Measurements from ENCODE around the gene CD34.
"Not testable (repeated sequence)": the region's sequence is repeated elsewhere in the genome, so short reads cannot be mapped to it uniquely, and the experiment has no call there.

The CD34 gene

GRCh38 chr1:207925969-207926368 lies 15.0 kb upstream of the CD34 start:
- DNase-seq: not testable (repeated sequence)

DNA sequence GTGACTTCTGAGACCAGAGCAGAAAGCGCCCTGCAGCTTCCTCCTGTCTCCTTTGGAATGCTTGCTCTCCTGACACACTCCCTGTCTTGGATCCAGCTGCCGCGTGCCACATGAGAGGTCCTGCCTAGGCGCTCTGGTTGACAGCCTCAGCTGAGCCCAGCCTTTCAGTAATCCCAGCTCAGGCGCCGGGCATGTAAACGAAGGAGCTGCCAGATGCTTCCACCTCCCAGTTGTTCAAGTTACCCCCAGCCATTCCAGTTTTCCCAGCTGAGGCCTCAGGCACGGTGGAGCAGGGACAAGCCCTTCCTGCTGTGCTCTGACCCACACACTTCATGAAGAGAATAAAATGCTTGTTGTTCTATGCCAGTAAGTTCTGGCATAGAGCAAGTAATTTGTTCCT lies 14.3 kb upstream of the CD34 start:
- peak in 2 of 3 experiments; percentile 11 to 38 for DNase-seq

- no peak for DNase-seq
Measured at GRCh38 chr1:207923561-207923960, 12.6 kb upstream of the CD34 start.

- DNase-seq: peak in 1 of 3 experiments; percentile 16
Measured at GRCh38 chr1:207923121-207923520, 12.2 kb upstream of the CD34 start.

- DNase-seq: no peak
Measured at GRCh38 chr1:207922554-207922953, 11.6 kb upstream of the CD34 start.

DNA sequence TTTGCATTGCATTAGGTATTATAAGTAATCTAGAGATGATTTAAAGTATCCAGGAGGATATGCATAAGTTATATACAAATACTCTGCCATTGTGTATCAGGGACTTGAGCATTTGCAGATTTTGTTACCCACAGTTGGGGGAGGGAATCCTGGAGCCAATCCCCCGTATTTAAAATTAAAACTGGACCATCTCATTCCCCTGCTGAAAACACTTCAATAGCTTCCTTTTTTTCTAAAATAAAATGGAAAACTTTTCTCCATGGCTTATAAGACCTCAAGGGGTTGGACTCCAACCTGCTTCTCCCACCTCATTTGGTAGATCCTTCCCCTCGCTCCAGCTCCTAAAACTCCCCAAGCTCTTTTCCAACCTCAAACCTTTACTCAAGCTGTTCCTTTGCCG lies 10.4 kb upstream of the CD34 start:
- no peak for DNase-seq

DNA sequence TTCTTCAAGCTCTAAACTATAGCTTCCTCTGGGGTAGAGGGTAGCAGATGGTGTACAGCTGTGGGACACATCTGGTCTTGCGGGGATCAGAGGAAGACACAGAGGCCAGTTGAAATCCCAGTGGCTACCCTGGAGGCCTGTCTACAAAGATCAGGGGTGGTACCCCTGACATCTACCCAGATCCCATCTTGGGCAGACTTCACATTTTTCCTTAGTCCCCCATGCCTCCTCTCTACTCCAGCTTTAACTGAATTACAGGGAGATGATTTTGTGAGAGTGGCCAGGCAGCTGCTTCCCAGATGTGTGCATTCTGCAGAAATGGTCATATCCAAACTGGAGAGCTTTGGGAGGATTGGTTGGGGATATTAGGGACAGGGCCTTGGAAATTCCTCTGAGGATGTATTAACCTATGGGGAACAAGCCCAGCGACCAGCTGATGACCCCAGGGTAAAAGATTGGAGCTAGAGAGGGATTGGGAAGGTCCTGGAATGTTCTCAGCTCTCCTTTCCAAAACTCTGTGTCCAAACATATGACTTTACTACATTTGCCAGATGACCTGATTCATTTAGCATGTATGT lies 9.6 kb upstream of the CD34 start:
- DNase-seq: no peak

GRCh38 chr1:207919523-207920170 lies 8.7 kb upstream of the CD34 start:
- DNase-seq: no peak

DNA sequence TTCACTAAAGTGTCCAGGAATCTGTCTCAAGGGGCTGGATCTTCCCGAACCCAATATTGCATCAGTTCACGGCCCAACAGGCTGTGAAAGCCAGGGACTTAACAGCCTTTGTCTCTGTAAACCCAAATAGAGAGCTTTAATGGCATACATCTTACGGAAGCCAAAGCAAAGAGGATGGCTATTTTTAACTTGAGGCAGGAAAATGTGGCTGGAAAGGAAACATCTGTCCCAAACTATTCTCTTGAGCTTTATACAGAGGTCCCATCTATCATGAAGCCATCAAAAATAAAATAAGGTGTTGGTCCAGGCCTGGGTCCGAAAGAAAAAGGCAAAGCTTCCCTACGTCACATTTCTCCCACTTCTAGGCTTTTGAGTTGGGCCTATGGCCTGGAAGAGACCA lies 7.7 kb upstream of the CD34 start:
- DNase-seq: no peak

- DNase-seq: no peak
Measured at GRCh38 chr1:207918011-207918410, 7.1 kb upstream of the CD34 start.

DNA sequence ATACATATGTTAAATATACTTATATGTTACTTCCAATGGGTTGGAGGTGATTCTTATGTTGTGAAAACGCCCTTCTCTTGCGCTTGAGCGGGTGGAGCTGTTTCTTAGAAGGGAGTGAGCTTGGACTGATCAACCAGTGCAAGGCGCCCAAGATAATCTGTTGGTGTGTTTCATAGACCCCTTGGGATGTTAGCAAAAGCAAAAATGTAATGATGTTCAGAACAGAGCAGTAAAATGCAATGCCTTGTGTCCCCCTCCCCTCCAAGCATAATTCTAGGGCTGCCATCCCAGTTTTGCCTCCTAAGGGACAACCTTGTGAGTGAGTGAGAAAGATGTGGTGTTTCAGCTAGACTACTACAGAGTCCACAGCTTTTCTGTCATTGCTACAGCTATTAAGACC lies 6.2 kb upstream of the CD34 start:
- DNase-seq: no peak

DNA sequence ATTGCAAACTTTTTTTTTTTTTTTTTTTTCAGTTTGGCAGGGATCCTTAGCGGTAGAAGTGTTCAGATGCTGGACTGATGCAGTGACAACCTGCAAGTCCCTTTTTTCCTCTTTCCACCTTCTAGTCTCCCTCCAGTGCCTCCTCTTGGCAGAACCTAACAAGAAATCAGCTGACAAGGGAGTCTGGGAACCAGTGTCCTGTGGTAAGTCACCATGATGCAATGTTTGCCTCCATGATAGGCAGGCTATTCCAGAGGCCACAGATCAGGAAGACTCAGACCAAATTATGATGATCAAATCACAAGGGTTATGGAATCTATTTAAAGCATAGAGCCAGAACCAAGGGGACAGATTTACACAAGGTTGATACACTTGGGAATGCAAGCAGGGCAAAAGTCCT lies 3.0 kb upstream of the CD34 start:
- no peak for DNase-seq

DNA sequence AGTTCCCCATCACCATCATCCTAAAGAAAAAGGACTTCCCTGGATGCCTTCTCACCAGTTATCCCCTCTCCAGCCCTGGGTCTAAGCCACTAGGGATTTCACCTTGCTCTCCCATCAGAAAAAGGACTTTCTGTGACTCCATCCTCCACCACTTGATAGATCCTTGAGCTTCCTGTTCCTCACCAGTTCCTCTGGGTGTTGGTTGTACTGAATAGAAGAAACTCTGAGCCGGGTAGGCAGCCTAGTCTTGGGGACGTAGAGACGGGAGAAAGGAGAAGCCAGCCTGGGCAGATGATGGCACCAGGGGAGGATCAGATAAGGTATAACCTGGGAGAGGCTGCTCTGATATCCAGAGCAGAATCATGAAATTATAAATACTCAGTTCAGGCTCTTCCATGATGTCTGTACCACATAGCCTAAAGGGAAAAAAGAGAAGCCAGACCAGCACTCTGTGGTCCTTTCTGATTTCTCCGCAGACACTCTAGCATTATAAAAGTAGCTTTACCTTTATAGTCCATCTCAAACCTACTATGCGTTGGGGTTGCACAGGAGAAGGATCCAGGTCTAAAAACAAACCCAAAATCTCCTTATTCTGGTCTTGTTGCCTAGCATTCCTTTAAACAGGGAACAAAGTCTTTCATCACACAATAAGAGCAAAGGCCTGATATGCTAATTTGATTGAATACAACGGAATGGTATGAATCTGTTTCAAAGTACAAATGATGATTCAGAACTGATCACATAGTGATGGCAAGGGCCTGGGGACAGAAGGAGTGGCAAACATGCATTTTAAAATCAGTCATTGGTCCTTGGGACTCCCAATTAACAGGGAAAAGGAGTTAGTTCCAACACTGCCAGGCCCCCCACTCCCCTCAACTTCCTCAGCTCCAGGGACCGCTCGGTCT lies 1.2 kb upstream of the CD34 start:
- DNase-seq: no peak

- no peak for DNase-seq
Measured at GRCh38 chr1:207909687-207910086, 1.2 kb downstream of the CD34 start.

- no peak for DNase-seq
Measured at GRCh38 chr1:207908107-207908734, 2.7 kb downstream of the CD34 start.

DNA sequence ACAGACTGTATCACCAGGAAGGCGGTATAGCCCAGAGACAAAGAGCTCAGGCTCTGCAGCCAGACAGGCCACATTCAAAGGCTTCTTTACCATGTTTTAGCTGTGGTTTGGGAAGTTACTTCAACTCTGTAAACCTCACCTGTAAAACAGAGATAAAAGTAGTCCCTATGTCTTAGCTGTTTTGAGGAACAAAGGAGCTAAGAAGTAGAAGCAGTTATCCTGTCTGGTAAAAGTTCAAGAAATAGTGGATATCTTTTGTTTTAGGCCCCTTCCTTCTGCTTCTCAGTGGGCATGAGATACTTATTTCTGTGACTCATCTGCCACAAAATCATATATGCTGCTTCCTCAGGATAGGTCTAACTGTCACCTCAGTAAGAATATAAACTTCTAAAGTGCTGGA lies 6.5 kb downstream of the CD34 start:
- no peak for DNase-seq

DNA sequence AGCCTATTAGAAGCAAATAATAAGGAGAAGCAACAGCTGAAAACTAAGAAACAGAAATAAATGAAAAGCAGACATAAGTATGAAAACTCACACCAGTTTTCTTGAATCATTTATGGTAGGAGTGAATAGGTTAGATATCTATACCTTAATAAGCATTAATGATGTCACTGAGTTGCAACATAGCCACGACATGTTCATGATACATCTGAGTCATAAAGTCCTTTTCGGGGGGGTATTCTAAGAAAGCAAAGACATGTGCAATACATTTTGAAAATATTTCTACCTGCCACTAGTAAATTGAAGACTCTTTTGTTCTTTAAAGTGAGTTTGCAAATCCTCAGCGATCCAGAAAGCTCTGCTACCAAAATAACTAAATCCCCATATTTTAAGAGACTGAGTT lies 7.2 kb downstream of the CD34 start:
- DNase-seq: no peak

GRCh38 chr1:207903053-207903452 lies 7.9 kb downstream of the CD34 start:
- no peak for DNase-seq

GRCh38 chr1:207902566-207902965 lies 8.4 kb downstream of the CD34 start:
- no peak for DNase-seq

- no peak for DNase-seq
Measured at GRCh38 chr1:207901041-207901653, 9.8 kb downstream of the CD34 start.

- DNase-seq: no peak
Measured at GRCh38 chr1:207898836-207899235, 12.1 kb downstream of the CD34 start.

GRCh38 chr1:207898260-207898659 lies 12.7 kb downstream of the CD34 start:
- DNase-seq: no peak

DNA sequence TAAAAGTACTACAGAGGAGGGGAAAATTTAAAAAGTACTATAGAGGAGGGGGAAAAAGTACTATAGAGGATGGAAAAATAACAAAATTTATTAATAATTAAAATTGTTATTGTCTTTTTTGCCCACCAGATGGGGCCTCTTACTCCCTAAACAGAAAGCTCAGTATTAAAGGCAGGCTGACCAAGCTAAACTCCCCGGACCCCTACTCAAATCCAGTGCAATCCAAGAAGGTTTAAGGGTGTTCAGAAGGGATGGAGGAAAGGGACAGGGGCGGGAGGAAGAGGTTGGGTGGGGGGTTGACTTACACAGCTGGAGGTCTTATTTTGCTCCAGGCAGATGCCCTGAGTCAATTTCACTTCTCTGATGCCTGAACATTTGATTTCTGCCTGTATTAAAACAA lies 13.7 kb downstream of the CD34 start:
- DNase-seq: peak in 1 of 3 experiments; percentile 59
